Islet of Langerhans (tissue), 1 donor: Measurements from ENCODE around the gene LRRTM4.

Source experiments
- FAIRE-seq: peaks from one replicate; lab custom pipeline; 2011; peaks lifted over from hg19 to GRCh38; lab: Jason Lieb, UNC

The LRRTM4 gene

DNA sequence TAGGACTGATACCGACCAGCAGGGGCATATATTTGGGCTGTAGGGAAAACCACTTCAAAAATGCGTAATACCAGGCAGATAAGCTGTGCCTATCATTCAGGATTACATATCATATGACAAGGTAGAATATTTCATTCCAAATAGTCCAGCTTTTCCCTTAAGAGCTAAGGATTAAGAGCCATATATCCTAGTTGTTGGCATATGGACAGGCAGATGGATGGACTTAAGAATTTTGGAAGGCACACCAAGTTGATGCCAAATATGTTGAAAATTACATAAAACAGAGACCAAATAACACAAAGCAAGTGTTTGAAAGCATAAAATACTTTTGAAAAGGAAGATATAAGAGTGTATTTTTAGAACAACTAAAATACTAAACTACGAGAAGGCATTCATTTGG, 52.1 kb downstream of the LRRTM4 start:
- FAIRE-seq: no peak

GRCh38 chr2:77469106-77469505, 53.1 kb downstream of the LRRTM4 start:
- FAIRE-seq: no peak

DNA sequence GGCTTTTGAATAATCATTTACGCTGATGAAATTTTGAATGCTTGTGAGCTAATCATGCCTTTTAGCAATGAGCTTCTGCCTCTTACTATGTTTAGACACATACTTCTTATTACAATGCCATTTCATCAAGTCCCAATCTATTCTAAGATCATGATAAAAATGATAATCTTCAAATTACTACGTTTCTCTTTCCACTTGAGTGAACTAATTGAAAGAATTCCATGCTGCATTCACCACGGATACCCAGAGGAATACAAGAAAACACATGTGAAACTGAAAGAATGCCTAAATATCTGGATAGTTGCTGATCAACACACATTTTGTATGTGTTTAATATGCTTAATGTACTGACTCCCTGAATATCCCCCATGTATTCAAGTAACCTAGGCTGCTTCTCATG, 62.3 kb downstream of the LRRTM4 start:
- no peak for FAIRE-seq

GRCh38 chr2:77458216-77458615, 64.0 kb downstream of the LRRTM4 start:
- FAIRE-seq: no peak

DNA sequence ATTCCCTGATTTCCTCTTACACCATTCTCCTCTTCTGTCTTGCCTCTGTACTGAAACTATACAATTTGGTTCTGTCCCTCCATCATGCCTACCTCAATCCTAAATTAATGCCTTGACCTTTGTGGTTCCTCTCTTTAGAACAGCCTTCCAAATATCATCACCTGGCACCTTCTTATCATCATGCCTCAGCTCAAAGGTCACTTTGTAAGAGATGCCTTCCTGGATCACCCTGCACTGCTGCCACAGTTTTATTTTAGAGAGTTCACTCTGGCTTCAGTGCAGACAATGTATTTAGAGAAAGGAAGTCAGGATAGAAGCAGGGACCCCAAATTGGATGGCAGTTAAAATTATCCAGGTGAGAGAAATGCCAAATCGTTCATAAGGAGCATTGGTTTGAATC, 64.5 kb downstream of the LRRTM4 start:
- no peak for FAIRE-seq

GRCh38 chr2:77443076-77443475, 79.1 kb downstream of the LRRTM4 start:
- FAIRE-seq: no peak

DNA sequence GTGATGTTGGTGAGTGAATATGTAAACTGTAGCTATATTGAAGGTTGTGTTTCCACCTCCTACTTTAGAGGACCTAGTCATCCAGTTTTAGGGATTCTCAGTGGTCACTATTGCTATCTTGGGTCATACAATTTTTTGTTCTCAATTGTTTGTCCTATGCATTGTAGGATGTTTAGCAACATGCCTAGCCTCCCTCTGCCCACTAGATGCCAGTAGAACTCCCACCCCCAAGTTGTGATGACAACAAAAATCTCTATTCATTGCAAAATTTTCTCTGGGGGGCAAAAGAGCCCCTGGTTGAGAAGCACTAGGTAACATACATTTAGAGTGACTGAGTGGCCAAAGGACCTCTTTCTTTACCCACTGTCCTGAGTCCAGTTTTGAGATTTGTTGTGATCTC, 87.3 kb downstream of the LRRTM4 start:
- no peak for FAIRE-seq

- no peak for FAIRE-seq
Measured at GRCh38 chr2:77428946-77429345, 93.2 kb downstream of the LRRTM4 start.

GRCh38 chr2:77421971-77422370, 100.2 kb downstream of the LRRTM4 start:
- no peak for FAIRE-seq

- peak; percentile 65 for FAIRE-seq
Measured at GRCh38 chr2:77418537-77418936, 103.6 kb downstream of the LRRTM4 start.

GRCh38 chr2:77404189-77404588, 118.0 kb downstream of the LRRTM4 start:
- no peak for FAIRE-seq

GRCh38 chr2:77398970-77399600, 123.1 kb downstream of the LRRTM4 start:
- no peak for FAIRE-seq

DNA sequence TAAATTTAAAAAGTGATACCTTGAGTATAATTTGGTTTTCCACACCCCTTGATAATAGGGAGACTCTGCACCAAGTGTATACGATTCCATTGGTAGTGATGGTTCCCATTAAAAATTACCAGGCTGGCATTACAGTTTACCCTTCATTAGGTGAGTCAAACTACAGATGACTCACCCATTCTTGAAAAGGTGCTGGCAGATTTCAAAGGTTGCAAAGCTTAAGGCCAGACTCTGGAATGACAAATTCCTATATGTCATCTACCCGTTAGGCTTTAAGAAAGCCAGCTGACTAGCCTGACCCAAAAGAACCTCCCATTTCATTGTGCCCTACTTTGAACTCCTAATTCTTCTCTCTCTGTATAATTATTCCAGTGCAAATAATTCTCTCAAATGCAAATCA, 124.4 kb downstream of the LRRTM4 start:
- FAIRE-seq: no peak

DNA sequence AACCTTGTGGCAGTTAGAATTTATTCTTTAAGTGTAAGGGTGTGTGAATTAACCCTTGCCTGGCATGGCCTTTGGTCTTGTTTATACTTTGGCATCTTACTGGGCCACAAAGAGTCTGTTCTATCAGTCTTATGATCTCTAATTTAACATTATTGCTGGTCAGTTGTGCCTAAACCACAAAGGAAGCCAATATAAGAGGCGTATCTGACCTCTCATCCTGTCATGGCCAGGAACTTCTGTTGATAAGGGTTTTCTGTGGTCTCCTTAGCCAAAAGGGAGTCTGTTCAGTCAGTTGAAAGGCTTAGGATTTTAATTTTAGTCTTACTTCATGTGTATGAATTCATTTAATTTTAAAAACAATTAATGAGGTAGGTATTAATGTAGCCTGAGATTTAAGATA, 127.2 kb downstream of the LRRTM4 start:
- no peak for FAIRE-seq

DNA sequence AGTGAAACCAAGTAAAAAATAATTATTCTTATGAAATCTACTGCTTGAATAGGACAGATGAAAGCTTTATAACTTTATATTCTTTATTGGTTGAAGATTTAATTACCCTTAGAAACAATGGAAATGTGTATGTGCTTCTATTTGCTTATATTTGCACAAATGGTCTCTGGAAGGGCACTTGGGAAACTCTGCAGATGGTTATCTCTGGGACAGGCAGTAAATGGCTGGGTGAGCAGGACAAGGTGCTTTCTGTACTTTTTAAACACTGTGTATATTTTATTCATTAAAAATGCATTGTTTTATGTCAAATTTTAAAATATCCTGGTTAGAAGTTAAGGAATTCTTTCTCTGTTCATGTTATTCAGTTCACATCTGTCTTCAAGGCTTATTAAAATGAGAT, 131.1 kb downstream of the LRRTM4 start:
- FAIRE-seq: no peak

DNA sequence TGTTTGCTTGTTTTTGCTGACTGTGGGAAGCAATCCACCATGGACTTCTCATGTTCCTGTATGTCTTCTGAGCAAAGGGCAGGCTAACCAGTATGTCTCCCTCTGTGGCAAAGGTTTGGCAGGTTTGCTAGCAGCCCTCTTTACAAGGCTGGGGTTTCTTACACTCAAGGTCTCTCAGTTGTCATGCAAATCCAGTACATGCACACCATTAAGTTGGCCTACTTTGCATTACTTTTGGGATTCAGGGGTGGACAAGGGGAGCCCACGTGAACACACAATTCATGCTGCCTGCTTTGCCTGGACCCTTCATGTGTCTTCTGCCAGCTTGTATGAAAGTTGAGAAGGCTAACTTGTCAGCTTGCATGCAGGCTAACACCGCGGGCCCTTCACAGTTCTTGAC, 134.9 kb downstream of the LRRTM4 start:
- no peak for FAIRE-seq

- FAIRE-seq: no peak
Measured at GRCh38 chr2:77372636-77373035, 149.5 kb downstream of the LRRTM4 start.

DNA sequence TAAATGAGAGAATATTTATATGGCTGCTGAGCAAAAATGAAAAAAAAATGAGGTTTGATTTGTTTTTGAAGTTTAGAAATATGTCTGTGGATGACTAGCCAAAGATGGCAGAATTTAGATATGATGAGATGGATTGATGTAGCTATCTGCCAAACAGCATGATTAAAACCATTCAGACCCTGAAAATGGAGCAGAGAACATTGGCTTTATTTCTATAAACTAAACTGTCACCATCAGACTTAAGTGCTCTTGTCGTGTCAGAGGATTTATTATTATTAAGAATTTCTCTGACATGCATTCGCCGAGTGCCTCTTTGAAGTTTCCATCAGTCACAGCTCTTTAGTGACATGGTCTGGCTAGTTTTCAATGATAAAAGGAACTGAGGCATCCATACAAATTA, 151.7 kb downstream of the LRRTM4 start:
- FAIRE-seq: no peak

DNA sequence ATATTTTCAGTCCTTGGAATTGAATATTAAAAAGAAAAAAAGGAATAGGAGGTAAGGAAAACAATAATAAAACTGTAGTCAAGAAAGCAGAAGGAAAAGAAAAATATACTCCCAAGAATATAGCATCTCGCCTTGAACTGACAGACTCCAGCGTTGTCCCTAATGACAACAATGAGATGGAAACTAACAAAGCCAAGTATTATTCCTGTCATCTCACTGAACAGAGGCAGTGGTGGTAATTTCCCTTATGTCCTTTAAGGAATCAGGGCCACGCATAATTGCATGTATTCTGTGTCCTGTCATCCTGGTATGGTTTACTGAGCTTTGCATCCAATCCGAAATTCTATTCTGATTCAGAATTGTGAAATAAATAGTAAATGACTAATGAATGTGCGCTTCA, 158.9 kb downstream of the LRRTM4 start:
- FAIRE-seq: no peak

DNA sequence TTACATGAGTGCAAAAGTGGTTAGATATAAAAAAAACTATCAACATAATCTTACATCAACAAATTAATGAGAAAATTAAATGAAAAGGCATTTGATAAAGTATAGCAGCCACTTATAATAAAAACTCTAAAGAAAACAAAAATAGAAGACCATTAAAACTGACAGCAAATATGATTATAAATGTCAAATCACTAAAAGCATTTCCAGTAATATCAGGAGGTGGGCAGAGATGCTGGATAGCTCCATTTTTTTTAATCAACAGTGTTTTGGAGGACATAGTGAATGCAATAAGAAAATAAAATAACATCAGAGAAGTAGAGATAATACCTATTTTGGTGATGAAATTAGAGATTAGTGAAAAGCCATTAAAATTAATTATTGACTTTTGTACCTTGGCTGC, 173.4 kb downstream of the LRRTM4 start:
- no peak for FAIRE-seq

DNA sequence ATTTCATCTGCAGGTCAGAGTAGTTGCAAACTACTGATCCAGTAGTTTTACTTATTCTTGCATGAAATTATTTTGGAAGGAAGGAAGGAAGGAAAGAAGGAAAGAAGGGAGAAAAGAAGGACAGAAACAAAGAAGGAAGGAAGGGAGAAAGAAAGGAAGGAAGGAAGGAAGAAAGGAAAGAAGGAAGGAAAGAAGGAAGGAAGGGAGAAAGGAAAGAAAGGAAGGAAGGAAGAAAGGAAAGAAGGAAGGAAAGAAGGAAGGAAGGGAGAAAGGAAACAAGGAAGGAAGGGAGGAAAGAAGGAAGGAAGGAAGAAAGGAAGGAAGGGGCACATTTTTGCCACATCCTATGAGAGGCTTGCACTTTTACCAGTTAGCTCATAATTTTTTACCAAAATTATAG, 186.2 kb downstream of the LRRTM4 start:
- FAIRE-seq: no peak

DNA sequence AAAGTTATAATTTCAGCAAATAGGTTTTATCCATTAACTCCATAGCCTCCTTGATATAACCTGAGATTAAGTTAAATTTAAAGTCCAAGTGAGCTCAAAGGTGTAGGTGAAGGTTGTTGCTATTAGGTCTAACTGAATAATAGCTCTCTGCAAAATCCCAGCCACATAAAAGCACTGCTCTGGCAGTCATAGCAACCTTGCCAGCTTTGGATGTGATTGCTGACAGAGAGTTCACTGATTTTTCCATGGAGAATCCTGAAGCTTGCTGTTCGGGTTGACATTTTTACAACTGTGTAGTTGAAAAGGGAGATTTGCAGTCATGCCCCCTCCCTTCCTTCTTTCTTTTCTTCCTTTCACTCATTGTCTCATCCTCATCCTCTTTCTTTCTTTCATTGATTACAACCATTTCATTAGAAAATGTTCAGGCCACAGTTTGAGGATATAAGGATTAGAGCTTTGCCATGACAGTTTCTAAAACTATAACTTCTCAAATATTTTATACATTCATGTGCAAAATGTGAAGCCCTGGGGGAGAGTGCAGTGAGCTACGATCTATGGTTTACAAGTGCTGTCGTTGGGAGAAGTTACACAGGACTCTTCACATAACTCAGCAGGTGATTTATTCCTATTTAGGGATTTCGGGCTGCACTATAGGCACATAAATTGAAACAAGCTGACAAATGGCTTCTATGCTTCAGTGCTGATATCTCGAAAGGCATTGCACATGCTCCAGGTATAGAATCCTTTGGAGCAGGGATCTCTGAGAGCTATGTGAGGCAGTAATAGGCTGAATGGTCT, 193.8 kb downstream of the LRRTM4 start:
- FAIRE-seq: no peak

- FAIRE-seq: no peak
Measured at GRCh38 chr2:77325395-77325794, 196.8 kb downstream of the LRRTM4 start.

GRCh38 chr2:77322431-77322830, 199.7 kb downstream of the LRRTM4 start:
- FAIRE-seq: no peak
